ENCODE data around the gene IPO7. TPM values are rescaled to one million over a fixed set of nuclear protein-coding genes. Genes with fewer than 3 reads are reported as not detected.
"Not testable (repeated sequence)": the region's sequence is repeated elsewhere in the genome, so short reads cannot be mapped to it uniquely, and the experiment has no call there.

IPO7 gene
- total RNA-seq (67.9 TPM), polyA plus RNA-seq (1 to 10 TPM; 2.4 to 5.6 (median 4.1) TPM)

DNA sequence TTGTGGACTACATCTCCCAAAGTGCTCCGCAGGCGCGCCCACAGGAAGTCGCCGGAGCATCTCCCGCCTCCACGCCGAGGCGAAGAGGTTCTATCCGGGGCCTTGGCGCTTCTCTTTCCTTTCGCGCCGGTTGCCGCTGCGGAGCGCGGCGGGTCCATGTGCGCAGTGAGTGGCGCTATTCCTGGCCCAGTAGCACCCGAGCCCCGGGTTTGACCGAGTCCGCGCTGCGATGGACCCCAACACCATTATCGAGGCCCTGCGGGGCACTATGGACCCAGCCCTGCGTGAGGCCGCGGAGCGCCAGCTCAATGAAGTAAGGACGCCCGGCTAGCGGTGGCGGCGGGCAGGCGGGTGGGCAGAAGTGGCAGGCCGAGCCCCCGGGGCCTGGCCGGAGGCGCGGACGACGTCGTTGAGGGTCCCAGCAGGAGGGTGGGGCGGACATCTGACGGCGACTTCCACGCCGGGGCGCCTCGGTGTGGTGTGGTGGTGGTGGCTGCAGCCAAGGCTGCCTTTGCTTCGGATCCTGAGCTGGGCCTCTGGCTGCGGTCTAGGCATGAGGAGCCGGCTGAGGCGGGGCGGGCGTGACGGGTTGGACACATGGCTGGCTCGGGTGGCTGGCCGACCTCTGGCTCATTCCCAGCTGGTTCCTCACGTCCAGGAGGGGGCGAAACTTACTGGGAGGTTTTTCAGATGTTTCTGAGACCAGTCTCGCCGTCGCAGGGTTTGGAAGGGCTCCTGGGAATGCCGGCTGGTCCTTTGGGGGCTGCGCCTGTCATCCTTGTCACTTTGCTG lies at the start of gene IPO7:
TSS of gene IPO7 (plus strand) at position 118 of the 792 bp plus-strand sequence. CDS start at position 230, 112 bp downstream.
- Histone ChIP-seq H3K36me3 (ENCODE audit: control insufficient read depth, insufficient read depth, low read length) (no peaks in the 10 kb centered on the region), H3K27me3 (ENCODE audit: control insufficient read depth, insufficient read depth, low read length) (no peaks in the 10 kb centered on the region), H3K9me3 (ENCODE audit: control insufficient read depth in 2 of 2, low read length in 2 of 2) (no peaks in the 10 kb centered on the region), H3K27ac (ENCODE audit: insufficient read depth, low read length, poor library complexity, severe bottlenecking) (peak within 1 kb of the TSS; percentile 85), H3K4me1 (ENCODE audit: control insufficient read depth, insufficient read depth, low read length, poor library complexity, severe bottlenecking) (peaks cover 25% of the 10 kb centered on the region), H3K4me3 (ENCODE audit: low read depth, low read length) (peak within 1 kb of the TSS; percentile 85)
- Mint-ChIP-seq H3K36me3 (peaks cover 3% of the 10 kb centered on the region), H3K4me1 (peaks cover 22 to 43% (median 25%) of the 10 kb centered on the region in 4 donors), H3K4me3 (peak within 1 kb of the TSS; percentile 90 to 98 (median 96)), H3K27me3 (peaks cover 12% of the 10 kb centered on the region), H3K27ac (peak within 1 kb of the TSS; percentile 83 to 97 (median 96)), H3K9me3 (no peaks in the 10 kb centered on the region)
- ATAC-seq (ENCODE audit: low read depth in 2 of 2) (peak; percentile 98 to 99), DNase-seq (peak; percentile 77 to 95 (median 86))

DNA sequence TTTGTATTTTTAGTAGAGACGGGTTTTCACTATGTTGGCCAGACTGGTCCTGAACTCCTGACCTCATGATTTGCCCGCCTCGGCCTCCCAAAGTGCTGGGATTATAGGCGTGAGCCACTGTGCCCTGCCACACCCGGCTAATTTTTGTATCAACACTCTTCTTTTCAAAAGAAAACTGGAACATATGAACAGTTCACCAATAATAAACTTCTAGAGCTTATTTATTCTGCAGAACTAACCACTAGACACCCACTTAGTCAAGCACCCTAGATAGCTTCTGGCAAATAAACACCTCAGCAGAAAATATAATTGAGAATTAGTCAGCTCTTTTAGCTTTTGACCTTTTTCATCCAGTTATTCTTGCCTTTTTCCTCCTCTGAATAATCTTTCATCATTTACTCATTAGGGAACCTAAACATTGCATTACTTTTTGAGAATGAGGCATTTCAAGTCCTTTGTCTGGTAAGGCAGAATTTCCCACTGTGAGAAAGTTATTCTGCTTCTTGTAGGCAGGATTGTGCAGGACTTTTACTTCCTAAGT lies 42.7 kb upstream of the IPO7 start:
- H3K36me3 Mint-ChIP-seq = no peaks in the 10 kb centered on the region
- no peaks in the 10 kb centered on the region for H3K9me3 ChIP-seq (ENCODE audit: control insufficient read depth in 2 of 2, low read length in 2 of 2)
- DNase-seq (no peak), ATAC-seq (ENCODE audit: low read depth in 2 of 2) (no peak)
- H3K27me3 ChIP-seq (ENCODE audit: control insufficient read depth, insufficient read depth, low read length) = no peaks in the 10 kb centered on the region
- H3K4me3 Mint-ChIP-seq = no peak overlapping the region
- H3K36me3 ChIP-seq (ENCODE audit: control insufficient read depth, insufficient read depth, low read length) = no peaks in the 10 kb centered on the region
- no peaks in the 10 kb centered on the region for H3K4me1 Mint-ChIP-seq
- peaks cover 12% of the 10 kb centered on the region for H3K27me3 Mint-ChIP-seq
- no peaks in the 10 kb centered on the region for H3K9me3 Mint-ChIP-seq
- no peak overlapping the region for H3K4me3 ChIP-seq (ENCODE audit: low read depth, low read length)
- H3K4me1 ChIP-seq (ENCODE audit: control insufficient read depth, insufficient read depth, low read length, poor library complexity, severe bottlenecking) = no peaks in the 10 kb centered on the region
- H3K27ac ChIP-seq (ENCODE audit: insufficient read depth, low read length, poor library complexity, severe bottlenecking) = no peak overlapping the region
- no peak overlapping the region for H3K27ac Mint-ChIP-seq

DNA sequence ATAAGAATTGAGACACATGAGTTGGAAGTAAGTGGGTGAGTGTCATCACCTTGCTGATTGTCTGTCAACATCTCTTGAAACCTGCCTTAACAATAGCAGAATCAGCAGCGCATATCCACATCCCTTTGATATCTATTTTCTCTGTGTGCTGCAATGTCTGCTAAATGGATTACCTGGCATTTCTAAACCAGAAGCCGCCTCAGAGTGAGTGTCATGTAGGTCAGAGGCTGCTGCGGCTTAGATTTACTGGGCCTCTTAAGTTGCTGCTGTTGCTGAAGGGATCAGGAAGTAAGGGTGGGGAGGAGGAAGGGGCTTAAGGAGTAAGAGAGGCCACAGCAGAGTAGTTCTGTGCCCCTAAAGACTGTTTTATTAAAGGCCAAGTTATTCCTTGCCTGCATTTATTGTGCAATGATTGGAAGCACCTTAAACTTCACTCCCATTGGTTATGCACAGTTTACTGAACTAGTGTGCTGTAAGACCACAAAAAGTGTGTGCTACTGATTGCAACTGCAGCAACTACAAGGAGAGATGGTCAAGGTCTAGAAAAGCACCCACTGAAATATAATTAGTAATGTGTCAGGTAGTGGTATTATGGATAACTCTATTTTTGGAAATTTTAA lies 40.3 kb upstream of the IPO7 start:
- Histone ChIP-seq H3K36me3 (ENCODE audit: control insufficient read depth, insufficient read depth, low read length) (no peaks in the 10 kb centered on the region), H3K9me3 (ENCODE audit: control insufficient read depth in 2 of 2, low read length in 2 of 2) (no peaks in the 10 kb centered on the region), H3K4me1 (ENCODE audit: control insufficient read depth, insufficient read depth, low read length, poor library complexity, severe bottlenecking) (no peaks in the 10 kb centered on the region), H3K27ac (ENCODE audit: insufficient read depth, low read length, poor library complexity, severe bottlenecking) (no peak overlapping the region), H3K27me3 (ENCODE audit: control insufficient read depth, insufficient read depth, low read length) (no peaks in the 10 kb centered on the region), H3K4me3 (ENCODE audit: low read depth, low read length) (no peak overlapping the region)
- Mint-ChIP-seq H3K27ac (no peak overlapping the region), H3K36me3 (no peaks in the 10 kb centered on the region), H3K4me3 (no peak overlapping the region), H3K27me3 (peaks cover 31% of the 10 kb centered on the region), H3K9me3 (peaks cover 0 to 2% (median 0%) of the 10 kb centered on the region in 7 donors), H3K4me1 (peaks cover 0 to 7% (median 5%) of the 10 kb centered on the region in 4 donors)
- no peak for DNase-seq
- ATAC-seq (ENCODE audit: low read depth in 2 of 2) = no peak

DNA sequence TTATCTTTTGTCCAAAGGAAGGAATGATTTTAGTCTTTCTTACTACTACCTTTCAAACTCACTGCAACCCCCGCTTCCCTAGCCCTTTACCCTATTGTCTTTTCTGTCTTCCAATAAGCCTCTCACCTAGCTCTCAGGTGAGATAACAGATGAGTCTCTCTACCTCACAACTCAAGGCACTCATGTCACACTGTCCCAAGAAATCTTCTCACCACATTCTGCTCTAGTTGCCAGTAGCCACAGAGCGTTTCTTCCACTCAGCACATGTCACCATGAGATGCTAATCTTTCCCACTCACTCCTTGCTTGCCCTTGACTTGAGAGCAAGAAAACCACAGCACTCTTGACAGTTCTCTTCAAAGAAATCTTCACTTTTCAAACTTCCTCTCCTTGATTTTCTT lies 37.4 kb upstream of the IPO7 start:
- Mint-ChIP-seq H3K4me3 (no peak overlapping the region), H3K36me3 (no peaks in the 10 kb centered on the region), H3K9me3 (peaks cover 0 to 2% (median 0%) of the 10 kb centered on the region in 7 donors), H3K4me1 (peaks cover 0 to 7% (median 5%) of the 10 kb centered on the region in 4 donors), H3K27ac (no peak overlapping the region), H3K27me3 (peaks cover 38% of the 10 kb centered on the region)
- ATAC-seq (ENCODE audit: low read depth in 2 of 2) (no peak), DNase-seq (peak in 1 of 3 donors; percentile 20)
- Histone ChIP-seq H3K27me3 (ENCODE audit: control insufficient read depth, insufficient read depth, low read length) (no peaks in the 10 kb centered on the region), H3K9me3 (ENCODE audit: control insufficient read depth in 2 of 2, low read length in 2 of 2) (no peaks in the 10 kb centered on the region), H3K36me3 (ENCODE audit: control insufficient read depth, insufficient read depth, low read length) (no peaks in the 10 kb centered on the region), H3K4me3 (ENCODE audit: low read depth, low read length) (no peak overlapping the region), H3K27ac (ENCODE audit: insufficient read depth, low read length, poor library complexity, severe bottlenecking) (no peak overlapping the region), H3K4me1 (ENCODE audit: control insufficient read depth, insufficient read depth, low read length, poor library complexity, severe bottlenecking) (no peaks in the 10 kb centered on the region)

DNA sequence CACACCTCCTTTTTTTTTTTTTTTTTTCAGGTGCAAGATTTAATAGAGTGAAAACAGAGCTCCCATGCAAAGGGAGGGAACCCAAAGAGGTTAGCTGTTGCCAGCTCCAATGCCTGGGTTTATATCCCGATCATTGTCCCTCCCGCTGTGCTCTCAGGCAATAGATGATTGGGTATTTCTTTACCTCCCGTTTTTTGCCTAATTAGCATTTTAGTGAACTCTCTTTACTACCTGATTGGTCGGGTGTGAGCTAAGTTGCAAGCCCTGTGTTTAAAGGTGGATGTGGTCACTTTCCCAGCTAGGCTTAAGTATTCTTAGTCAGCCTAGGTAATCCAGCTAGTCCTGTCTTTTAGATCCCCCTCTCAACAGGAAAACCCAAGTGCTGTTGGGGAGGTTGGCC lies 36.7 kb upstream of the IPO7 start:
- not testable (repeated sequence) for ATAC-seq (ENCODE audit: low read depth in 2 of 2); H3K9me3 Mint-ChIP-seq; H3K27me3 ChIP-seq (ENCODE audit: control insufficient read depth, insufficient read depth, low read length); H3K36me3 ChIP-seq (ENCODE audit: control insufficient read depth, insufficient read depth, low read length); H3K4me3 ChIP-seq (ENCODE audit: low read depth, low read length); H3K9me3 ChIP-seq (ENCODE audit: control insufficient read depth in 2 of 2, low read length in 2 of 2); H3K36me3 Mint-ChIP-seq; H3K27ac ChIP-seq (ENCODE audit: insufficient read depth, low read length, poor library complexity, severe bottlenecking); DNase-seq; H3K27ac Mint-ChIP-seq; H3K4me1 ChIP-seq (ENCODE audit: control insufficient read depth, insufficient read depth, low read length, poor library complexity, severe bottlenecking); H3K4me1 Mint-ChIP-seq; H3K4me3 Mint-ChIP-seq
- H3K27me3 Mint-ChIP-seq = peaks cover 34% of the 10 kb centered on the region

DNA sequence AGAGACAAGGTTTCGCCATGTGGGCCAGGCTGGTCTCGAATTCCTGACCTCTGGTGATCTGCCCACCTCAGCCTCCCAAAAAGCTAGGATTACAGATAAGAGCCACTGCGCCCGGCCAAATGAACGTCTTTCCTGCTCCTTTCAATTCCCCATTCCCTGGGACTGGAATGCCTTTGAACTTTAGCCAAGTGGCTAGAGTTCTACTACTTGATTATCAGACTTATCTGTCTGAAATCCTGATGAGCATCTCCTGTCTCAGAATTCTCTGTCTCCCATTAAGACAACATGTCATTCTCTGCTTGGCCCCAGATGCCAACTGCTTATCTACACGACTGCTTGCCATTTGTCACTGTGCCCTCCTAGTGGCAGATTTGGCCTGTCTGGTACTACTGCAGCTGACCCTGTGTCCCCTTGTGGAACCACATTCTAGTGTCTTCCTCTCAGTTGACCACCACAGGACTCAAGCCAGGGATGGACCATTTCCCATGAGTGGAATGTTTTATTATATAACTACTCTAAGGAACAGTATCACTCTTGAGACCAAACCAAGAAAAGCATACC lies 33.1 kb upstream of the IPO7 start:
- Histone ChIP-seq H3K9me3 (ENCODE audit: control insufficient read depth in 2 of 2, low read length in 2 of 2) (no peaks in the 10 kb centered on the region), H3K27me3 (ENCODE audit: control insufficient read depth, insufficient read depth, low read length) (no peaks in the 10 kb centered on the region), H3K27ac (ENCODE audit: insufficient read depth, low read length, poor library complexity, severe bottlenecking) (no peak overlapping the region), H3K4me1 (ENCODE audit: control insufficient read depth, insufficient read depth, low read length, poor library complexity, severe bottlenecking) (no peaks in the 10 kb centered on the region), H3K36me3 (ENCODE audit: control insufficient read depth, insufficient read depth, low read length) (no peaks in the 10 kb centered on the region), H3K4me3 (ENCODE audit: low read depth, low read length) (no peak overlapping the region)
- DNase-seq (no peak), ATAC-seq (ENCODE audit: low read depth in 2 of 2) (no peak)
- H3K4me1 Mint-ChIP-seq = peaks cover 0 to 7% (median 5%) of the 10 kb centered on the region in 4 donors
- H3K36me3 Mint-ChIP-seq = no peaks in the 10 kb centered on the region
- H3K27ac Mint-ChIP-seq = no peak overlapping the region
- H3K27me3 Mint-ChIP-seq = peaks cover 29% of the 10 kb centered on the region
- no peak overlapping the region for H3K4me3 Mint-ChIP-seq
- H3K9me3 Mint-ChIP-seq = peaks cover 0 to 2% (median 0%) of the 10 kb centered on the region in 7 donors

DNA sequence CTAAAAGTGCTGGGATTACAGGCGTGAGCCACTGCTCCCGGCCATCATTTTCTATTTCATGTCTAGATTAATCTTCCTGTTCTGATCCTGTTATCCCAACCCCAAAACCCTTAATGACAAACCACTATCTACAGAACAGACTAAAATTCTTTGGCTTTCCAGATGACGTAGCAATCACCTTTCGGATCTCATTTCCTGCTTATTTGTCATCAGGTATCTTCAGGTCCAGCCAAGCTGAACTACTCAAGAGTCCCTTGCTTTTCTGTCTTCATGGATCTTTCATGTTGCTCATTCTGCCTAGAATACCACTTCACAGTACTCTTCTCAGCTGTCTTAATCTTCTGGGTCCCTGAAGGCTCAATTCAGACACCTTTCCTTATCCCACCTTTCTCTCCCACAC lies 27.4 kb upstream of the IPO7 start:
- Mint-ChIP-seq H3K27me3 (no peaks in the 10 kb centered on the region), H3K4me3 (no peak overlapping the region), H3K27ac (no peak overlapping the region), H3K9me3 (no peaks in the 10 kb centered on the region), H3K4me1 (peaks cover 0 to 5% (median 2%) of the 10 kb centered on the region in 4 donors), H3K36me3 (no peaks in the 10 kb centered on the region)
- no peaks in the 10 kb centered on the region for H3K4me1 ChIP-seq (ENCODE audit: control insufficient read depth, insufficient read depth, low read length, poor library complexity, severe bottlenecking)
- H3K27ac ChIP-seq (ENCODE audit: insufficient read depth, low read length, poor library complexity, severe bottlenecking) = no peak overlapping the region
- no peaks in the 10 kb centered on the region for H3K9me3 ChIP-seq (ENCODE audit: control insufficient read depth in 2 of 2, low read length in 2 of 2)
- ATAC-seq (ENCODE audit: low read depth in 2 of 2) (no peak), DNase-seq (no peak)
- no peaks in the 10 kb centered on the region for H3K27me3 ChIP-seq (ENCODE audit: control insufficient read depth, insufficient read depth, low read length)
- H3K36me3 ChIP-seq (ENCODE audit: control insufficient read depth, insufficient read depth, low read length) = no peaks in the 10 kb centered on the region
- no peak overlapping the region for H3K4me3 ChIP-seq (ENCODE audit: low read depth, low read length)
